GM12864 (cell line): ENCODE measurements around the gene TRIM41.
"Not testable (repeated sequence)": the region's sequence is repeated elsewhere in the genome, so short reads cannot be mapped to it uniquely, and the experiment has no call there.

Experiments used
- DNase-seq: peaks from one replicate; pipeline ENCODE4 v3.0.0-alpha.2; 2011; ENCODE audit warnings: low read depth
- H3K4me3 ChIP-seq: 2 replicates; pipeline ENCODE4 v1.5.1; 2011; ENCODE audit warnings: mild to moderate bottlenecking, low read depth, low read length, control low read depth
- TF ChIP-seq, protein P1 (sequence below): IDR thresholded peaks from 2 replicates; pipeline ENCODE4 v1.5.1; 2011; ENCODE audit warnings: low read depth, mild to moderate bottlenecking, moderate library complexity, low read length, control low read depth, inconsistent platforms; ENCODE audit errors: missing control alignments

Gene TRIM41

GRCh38 chr5:181271081-181271480 lies 48.0 kb downstream of the TRIM41 start:
- TF ChIP-seq, protein P1, sequence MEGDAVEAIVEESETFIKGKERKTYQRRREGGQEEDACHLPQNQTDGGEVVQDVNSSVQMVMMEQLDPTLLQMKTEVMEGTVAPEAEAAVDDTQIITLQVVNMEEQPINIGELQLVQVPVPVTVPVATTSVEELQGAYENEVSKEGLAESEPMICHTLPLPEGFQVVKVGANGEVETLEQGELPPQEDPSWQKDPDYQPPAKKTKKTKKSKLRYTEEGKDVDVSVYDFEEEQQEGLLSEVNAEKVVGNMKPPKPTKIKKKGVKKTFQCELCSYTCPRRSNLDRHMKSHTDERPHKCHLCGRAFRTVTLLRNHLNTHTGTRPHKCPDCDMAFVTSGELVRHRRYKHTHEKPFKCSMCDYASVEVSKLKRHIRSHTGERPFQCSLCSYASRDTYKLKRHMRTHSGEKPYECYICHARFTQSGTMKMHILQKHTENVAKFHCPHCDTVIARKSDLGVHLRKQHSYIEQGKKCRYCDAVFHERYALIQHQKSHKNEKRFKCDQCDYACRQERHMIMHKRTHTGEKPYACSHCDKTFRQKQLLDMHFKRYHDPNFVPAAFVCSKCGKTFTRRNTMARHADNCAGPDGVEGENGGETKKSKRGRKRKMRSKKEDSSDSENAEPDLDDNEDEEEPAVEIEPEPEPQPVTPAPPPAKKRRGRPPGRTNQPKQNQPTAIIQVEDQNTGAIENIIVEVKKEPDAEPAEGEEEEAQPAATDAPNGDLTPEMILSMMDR, result no peak
- DNase-seq, result no peak

DNA sequence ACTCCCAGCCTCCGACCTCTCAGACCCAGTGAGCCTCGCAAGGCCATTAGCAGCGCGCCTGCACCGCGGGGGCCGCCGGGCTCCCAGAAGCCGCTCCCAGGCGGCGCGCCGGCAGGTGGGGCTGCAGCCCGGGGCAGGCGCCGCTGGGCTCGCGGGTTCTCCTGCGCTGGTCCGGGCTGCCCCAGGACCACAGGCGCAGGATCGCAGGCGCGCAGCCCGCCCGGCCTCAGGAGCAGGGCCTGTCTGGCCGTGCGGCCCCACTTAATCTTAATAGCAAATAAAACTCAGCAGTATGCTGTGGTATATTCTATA lies 50.3 kb downstream of the TRIM41 start:
- DNase-seq, H3K4me3 ChIP-seq: not testable (repeated sequence)
- TF ChIP-seq, protein P1, result peak; percentile 22

More at GRCh38 chr5:181271081-181271480, 48.0 kb downstream of the TRIM41 start:
- no peak overlapping the region for H3K4me3 ChIP-seq

- DNase-seq, result no peak
- no peak overlapping the region for H3K4me3 ChIP-seq
- TF ChIP-seq, protein P1, result no peak
Observed at GRCh38 chr5:181280251-181280762, 57.2 kb downstream of the TRIM41 start.

DNA sequence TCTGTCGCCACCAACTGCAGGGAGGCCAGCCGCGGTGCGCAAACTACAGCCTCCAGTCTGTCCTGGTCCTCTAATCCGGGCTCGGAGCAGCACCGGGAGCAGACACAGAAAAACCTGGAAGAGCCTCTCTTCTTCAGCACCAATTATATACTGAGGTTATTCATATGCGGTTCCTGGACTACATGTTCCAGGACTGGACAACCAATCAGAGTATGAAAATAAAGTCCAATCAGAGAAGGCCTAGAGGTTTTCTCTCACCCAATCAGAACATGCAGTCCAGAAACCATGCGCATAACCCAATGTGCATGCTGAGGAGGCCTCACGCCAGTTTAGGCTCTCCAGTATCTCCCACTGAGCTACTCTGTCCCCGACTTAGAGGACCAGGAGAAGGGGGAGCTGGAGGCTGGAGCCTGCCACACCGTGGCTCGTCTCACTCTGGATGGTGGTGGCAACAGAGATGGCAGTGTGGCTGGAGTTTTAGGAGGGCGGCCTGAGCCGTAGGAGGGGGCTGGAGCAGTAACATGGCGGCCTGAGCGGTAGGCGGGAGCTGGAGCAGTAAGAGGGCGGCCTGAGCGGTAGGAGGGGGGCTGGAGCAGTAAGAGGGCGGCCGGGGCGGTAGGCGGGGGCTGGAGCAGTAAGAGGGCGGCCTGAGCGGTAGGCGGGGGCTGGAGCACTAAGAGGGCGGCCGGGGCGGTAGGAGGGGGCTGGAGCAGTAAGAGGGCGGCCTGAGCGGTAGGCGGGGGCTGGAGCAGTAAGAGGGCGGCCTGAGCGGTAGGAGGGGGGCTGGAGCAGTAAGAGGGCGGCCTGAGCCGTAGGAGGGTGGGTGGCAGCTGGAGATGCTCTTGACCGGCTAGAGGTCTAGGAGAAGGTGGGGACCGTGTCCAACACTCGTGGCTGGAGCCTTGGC lies 58.2 kb downstream of the TRIM41 start:
- TF ChIP-seq, protein P1, result no peak

GRCh38 chr5:181281984-181282316 lies 58.9 kb downstream of the TRIM41 start:
- no peak overlapping the region for H3K4me3 ChIP-seq
- TF ChIP-seq, protein P1, result no peak

More for the DNA sequence above, 58.2 kb downstream of the TRIM41 start:
- H3K4me3 ChIP-seq, result no peak overlapping the region
- DNase-seq, result no peak

DNA sequence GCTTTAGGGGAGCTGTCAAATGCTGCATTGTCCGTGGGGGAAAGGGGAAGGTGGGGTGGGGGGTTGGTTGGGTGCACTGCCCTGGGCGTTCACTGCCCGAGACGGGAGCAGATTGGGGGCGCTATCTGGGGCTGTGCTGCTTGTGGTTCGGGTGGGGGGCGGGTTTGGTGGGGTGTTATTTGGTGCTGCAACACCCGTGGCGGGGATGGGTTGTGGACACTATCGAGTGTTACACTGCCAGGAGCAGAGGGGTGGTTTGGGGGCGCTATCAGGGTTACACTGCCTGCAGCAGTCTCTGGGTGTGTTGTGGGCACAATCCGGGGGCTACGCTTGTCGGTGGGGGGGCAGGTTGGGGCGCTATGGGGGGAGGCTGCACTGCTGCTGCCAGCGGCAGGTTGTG lies 59.3 kb downstream of the TRIM41 start:
- H3K4me3 ChIP-seq, DNase-seq: not testable (repeated sequence)

More at GRCh38 chr5:181281984-181282316, 58.9 kb downstream of the TRIM41 start:
- DNase-seq, result no peak

GRCh38 chr5:181282874-181283273 lies 59.8 kb downstream of the TRIM41 start:
- TF ChIP-seq, protein P1, result no peak
- DNase-seq, result no peak

More at GRCh38 chr5:181282874-181283273, 59.8 kb downstream of the TRIM41 start:
- H3K4me3 ChIP-seq, result no peak overlapping the region
